HG03378 (cell line): ENCODE data around the gene ERN1.
"Not testable (repeated sequence)": the region's sequence is repeated elsewhere in the genome, so short reads cannot be mapped to it uniquely, and the experiment has no call there.

Experiments
- ATAC-seq: cut with Tn5 transposase; IDR thresholded peaks from one replicate; pipeline ENCODE4 v1.9.1; 2021; ENCODE audit warnings: mild to moderate bottlenecking, moderate library complexity; ENCODE audit not compliant: unreplicated experiment

ERN1 gene

DNA sequence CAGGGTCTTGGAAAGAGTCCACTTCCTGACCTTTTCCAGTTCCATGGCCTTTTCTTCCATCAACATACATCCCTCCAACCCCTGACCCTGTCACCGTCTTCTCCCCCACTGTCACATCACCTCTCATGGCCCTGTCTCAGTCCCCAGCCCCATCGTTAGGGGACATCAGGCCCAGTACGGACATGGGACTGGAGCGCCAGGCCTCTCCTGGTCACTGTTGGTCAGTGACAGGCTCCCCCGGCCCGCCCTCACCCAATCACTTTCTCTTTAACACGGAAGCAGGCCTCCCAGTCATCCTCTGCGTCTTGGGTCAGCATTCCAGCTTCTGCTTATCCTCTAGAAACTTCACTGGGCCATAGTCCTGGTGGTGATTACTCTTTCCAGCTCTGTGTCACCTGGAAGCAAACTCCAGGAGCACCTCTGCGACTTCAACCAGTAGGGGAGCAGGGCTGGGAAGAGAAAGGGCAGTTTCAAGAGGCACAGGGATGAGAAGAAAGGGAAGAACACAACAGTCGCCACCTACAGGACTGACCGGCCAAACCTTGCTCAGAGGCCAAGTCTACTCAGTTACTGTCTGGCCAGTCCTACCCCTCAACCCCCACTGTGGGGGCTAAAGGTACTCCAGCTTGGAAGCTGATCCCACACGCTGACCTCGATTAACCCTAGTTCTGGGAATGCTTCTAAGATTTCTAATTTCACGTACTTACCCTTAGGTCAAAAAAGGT is 93.6 kb downstream of the ERN1 start:
- ATAC-seq, result no peak

DNA sequence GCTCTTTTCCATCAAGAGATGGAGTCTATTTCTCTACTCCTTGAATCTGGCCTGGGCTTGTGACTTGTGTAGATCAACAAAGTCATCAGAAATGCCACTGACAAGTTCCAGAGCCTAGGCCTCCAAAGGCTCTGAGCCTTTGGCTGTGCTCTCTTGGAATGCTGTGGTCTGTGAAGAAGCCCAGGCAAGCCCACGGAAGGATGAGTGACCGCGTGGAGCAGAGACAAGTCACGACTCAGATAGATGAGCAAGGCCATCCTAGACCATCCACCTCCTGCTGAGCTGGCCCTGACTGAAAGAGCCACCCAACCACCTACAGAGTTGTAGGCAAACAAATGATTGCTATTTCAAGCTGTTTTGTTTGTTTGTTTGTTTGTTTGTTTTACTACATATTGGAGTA is 97.9 kb downstream of the ERN1 start:
- no peak for ATAC-seq

GRCh38 chr17:64028874-64029464 is 101.0 kb downstream of the ERN1 start:
- ATAC-seq, result no peak

- ATAC-seq, result no peak
Measured at GRCh38 chr17:64025732-64026294, 104.1 kb downstream of the ERN1 start.

- ATAC-seq, result no peak
Measured at GRCh38 chr17:64024781-64025731, 104.9 kb downstream of the ERN1 start.

DNA sequence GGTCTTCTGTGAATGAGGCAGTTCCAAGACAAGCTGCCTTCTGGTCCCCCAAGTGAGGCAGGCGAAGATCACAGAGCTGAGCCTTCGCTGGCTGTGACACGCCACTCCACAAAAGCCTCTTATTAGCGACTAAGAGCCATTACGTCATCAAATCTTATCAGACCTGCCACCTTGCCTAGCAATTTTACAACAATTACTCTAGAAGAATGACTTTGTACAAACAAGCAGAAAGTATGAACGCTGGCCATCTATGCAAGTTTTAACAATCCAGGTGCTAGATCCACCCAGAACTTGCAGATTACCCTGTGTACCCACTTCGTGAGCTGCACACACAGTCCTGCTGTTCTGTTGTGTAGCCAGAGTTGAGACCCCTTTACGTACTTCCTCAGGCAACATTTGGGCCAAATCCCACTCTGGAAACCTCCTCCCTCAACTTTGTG is 105.7 kb downstream of the ERN1 start:
- ATAC-seq, result no peak

DNA sequence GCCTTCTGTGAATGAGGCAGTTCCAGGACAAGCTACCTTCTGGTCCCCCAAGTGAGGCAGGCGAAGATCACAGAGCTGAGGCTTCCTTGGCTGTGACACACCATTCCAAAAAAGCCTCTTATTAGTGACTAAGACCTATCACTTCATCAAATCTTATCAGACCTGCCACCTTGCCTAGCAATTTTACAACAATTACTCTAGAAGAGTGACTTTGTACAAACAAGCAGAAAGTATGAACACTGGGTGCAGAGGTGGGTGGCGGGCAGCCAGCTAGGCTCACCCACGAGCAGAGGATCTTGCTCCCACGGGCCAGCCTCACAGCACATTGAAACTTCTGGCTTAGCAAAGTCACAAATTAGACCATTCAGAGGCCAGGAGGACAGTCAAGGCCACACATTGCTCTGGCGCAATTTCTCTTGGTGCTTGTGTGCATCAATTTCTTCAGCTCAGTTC is 107.3 kb downstream of the ERN1 start:
- ATAC-seq, result no peak

DNA sequence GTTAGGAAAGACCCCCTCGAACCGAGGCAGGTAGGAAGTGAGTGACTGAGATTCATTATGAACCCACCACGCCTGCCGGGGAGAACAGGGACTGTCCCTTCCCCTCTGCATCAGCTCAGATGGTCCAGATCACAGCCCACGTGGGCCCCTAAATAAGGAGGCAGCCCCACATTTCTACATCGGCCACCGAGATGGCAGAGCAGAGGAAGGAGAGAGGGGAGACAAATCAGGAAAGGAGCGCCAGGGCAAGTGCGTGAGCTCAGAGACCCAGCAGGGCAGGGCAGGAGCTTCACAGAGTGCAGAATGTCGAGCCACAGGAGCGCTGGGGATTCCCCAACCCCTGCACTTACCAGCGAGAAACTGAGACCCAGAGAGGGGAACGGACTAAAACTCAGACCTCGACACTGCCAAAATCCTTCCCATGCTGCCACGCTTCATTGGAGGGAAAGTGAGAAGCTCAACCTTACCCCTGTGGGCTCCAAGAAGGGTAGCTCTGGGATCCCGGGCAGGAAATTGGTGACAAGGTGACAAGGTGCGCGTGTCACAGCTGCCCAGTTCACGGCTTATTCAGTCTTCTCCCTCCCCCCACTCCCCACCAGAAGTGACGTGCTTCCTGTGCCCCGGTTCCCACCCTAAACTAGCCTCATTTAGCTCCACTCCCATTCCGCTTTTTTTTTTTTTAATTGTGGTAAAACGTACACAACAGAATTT is 109.7 kb downstream of the ERN1 start, which contains the start of gene ICAM2:
ICAM2 (minus strand) TSS at position 578 of the 711 bp plus-strand sequence. CDS start 13,942 bp downstream, outside the sequence.
- ATAC-seq, result peak; percentile 46

DNA sequence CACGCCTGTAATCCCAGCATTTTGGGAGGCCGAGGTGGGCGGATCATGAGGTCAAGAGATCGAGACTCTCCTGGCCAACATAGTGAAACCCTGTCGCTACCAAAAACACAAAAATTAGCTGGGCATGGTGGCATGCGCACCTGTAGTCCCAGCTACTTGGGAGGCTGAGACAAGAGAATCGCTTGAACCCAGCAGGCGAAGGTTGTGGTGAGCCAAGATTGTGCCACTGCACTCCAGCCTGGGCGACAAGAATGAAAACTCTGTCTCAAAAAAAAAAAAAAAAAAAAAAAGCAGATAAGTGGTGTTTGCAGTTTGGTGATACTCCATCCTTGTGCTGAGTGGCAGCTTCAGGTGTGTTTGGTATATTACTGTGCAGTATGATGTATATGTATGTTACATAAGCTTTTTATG is 110.4 kb downstream of the ERN1 start:
- peak; percentile 7 for ATAC-seq

DNA sequence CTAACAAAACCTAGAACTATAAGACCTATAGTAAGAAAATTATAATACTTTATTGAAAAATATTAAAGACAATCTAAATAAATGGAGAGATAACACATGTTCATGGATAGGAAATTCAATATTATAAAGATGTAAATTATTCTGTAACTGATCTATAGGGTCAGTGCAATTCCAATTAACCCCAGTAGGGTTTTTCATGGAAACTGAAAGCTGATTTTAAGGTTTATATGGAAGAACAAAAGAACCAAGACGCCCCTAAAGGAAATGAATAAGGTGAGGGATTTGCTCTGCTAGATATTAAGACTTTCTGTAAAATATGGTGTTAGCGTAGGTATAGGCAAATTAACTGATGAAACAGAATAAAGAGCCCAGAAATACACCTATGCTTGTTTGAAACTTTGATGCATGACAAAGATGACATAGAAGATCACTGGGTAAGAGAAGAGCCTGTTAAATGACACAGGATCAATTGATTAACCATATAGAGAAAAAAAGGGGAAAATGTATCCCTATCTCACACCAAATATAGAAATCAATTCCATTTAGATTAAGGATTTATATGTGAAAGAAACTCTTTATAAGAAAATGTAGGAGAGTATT is 112.5 kb downstream of the ERN1 start:
- no peak for ATAC-seq

GRCh38 chr17:64016974-64017373 is 113.0 kb downstream of the ERN1 start:
- no peak for ATAC-seq

DNA sequence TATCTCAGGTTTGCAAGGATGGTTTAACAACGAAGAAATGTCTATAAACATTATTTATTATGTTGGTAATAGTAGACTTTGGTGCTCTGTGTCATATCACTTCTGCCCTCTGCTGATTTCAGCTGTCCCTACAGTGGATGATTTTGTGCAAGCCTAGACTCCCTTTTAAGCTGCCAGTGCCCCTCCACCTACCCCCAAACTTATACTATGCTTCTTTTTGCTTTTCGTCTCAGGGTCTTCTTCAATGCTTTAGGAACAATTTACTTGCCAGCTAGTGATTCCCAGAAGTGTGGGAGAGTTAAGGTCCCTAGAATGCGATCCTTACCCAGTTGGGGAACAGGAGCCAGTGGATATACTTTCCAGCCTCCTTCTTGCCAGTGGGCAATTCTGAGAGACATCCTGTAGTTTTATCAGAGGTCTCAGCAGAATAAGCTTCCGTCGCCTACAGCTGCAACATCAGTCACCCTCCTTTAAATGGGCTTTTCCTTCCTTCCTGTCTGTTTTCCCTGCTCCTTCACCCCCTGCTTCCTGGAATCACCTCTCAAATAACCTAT is 113.6 kb downstream of the ERN1 start:
- no peak for ATAC-seq

DNA sequence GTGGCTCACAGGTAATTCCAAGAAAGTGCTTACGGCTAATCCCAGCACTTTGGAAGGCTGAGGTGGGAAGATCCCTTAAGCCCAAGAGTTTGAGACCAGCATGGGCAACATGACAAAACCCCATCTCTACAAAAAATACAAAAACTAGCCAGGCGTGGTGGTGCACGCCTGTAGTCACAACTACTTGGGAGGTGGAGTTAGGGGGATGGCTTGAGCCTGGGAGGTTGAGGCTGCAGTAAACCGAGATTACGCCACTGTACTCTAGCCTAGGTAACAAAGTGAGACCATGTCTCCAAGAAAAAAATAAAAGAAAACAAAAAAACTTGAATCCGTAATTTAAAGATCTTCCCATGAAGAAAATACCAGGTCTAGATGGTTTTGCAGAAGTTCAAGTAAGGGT is 114.5 kb downstream of the ERN1 start:
- no peak for ATAC-seq

GRCh38 chr17:64009571-64010402 is 120.2 kb downstream of the ERN1 start:
- no peak for ATAC-seq

GRCh38 chr17:64008830-64009229 is 121.1 kb downstream of the ERN1 start:
- no peak for ATAC-seq

DNA sequence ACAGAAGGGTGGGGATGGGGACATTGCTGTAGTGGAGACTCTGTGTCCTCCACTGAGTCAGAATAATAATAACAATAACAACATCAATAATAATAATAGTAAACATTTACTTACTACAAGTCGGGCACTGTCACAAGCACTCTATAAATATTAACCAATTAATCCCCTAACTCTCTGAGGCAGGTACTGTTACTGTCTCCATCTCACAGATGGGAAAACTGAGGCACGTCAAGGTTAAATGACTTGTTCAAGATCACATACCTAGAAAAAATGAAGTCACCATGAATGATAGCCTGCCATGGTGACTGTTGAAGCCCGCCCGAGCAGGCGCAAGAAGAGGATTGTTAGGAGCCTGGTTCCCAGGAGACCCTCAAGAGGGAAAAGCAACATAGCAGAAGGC is 121.6 kb downstream of the ERN1 start:
- ATAC-seq, result no peak

GRCh38 chr17:64007838-64008282 is 122.1 kb downstream of the ERN1 start:
- no peak for ATAC-seq

- not testable (repeated sequence) for ATAC-seq
Measured at GRCh38 chr17:64007089-64007837, 122.7 kb downstream of the ERN1 start.
